OCI-LY1 (cell line): ENCODE data around the gene PICK1.

Source experiments
- CTCF ChIP-seq: fragments of 200-600 bp; sonication (generic), shearing (Covaris generic); IDR thresholded peaks from 2 replicates; pipeline ENCODE4 v1.5.1; 2017; ENCODE audit warnings: mild to moderate bottlenecking, antibody characterized with exemption, low read length, moderate library complexity, mixed read lengths
- EZH2 ChIP-seq: fragments of 200-600 bp; sonication (generic), shearing (Covaris generic); IDR thresholded peaks from 2 replicates; pipeline ENCODE4 v1.8.0; 2017; ENCODE audit warnings: borderline replicate concordance, mixed run types, mild to moderate bottlenecking, antibody characterized with exemption, low read length, moderate library complexity, mixed read lengths

DNA sequence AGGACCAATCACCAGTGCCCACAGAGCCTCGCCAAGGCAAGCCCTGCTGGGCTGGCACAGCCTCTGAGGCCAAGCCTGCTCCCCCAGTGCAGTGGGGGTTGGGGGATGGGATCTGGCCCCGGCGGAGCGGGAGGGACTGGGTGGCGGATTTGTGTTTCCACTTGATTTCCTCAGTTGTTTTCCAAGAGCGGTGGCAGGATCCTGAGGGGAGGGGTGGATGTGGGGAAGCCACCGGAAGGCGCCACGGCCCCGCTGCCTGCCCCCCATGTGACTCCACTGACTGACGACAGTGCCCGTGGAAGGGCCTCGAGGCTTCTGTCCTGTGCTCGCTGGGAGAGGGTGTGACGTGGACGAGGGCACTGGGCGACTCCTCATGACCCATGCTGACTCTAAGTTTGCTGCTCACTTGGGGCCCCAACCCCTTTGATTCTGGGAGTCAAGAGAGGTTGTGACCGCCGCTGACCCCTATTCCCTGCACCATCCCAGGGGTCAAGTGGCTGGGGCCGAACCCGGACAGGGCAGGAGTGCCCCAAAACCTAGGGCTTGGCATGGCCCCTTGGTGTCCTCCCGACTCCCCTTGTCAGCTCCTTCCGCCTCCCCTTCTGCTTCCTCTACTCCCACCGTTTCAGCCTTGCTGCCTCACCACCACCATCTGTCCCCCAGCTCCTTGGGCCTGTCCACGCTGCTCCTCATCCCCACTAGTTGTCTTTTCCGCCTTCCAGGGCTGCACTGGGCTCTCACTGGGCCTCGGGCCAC lies 23.5 kb upstream of the PICK1 start:
- TF ChIP-seq CTCF (no peak), EZH2 (no peak)
